Measurements from ENCODE around the gene ENTHD1. TPM values are rescaled to one million over a fixed set of nuclear protein-coding genes. Genes with fewer than 3 reads are reported as not detected.
"Not testable (repeated sequence)": the region's sequence is repeated elsewhere in the genome, so short reads cannot be mapped to it uniquely, and the experiment has no call there.

The ENTHD1 gene
- total RNA-seq, 1 donor, result not detected

- peak in 1 of 3 donors; percentile 8 for DNase-seq (ENCODE audit: low read depth in 2 of 3, low spot score in 2 of 3)
Observed at GRCh38 chr22:39851606-39852315, 41.8 kb downstream of the ENTHD1 start.

GRCh38 chr22:39847477-39847876 is 46.1 kb downstream of the ENTHD1 start:
- no peak for DNase-seq (ENCODE audit: low read depth in 2 of 3, low spot score in 2 of 3)

- DNase-seq (ENCODE audit: low read depth in 2 of 3, low spot score in 2 of 3), result not testable (repeated sequence)
Observed at GRCh38 chr22:39846539-39846938, 47.0 kb downstream of the ENTHD1 start.

GRCh38 chr22:39845529-39845928 is 48.0 kb downstream of the ENTHD1 start:
- peak in 1 of 3 donors; percentile 47 for DNase-seq (ENCODE audit: low read depth in 2 of 3, low spot score in 2 of 3)

GRCh38 chr22:39839917-39840510 is 53.5 kb downstream of the ENTHD1 start:
- DNase-seq (ENCODE audit: low read depth in 2 of 3, low spot score in 2 of 3), result peak in 2 of 3 donors; percentile 15 to 21

GRCh38 chr22:39839204-39839603 is 54.4 kb downstream of the ENTHD1 start:
- DNase-seq (ENCODE audit: low read depth in 2 of 3, low spot score in 2 of 3), result peak in 1 of 3 donors; percentile 17

GRCh38 chr22:39833610-39834009 is 60.0 kb downstream of the ENTHD1 start:
- DNase-seq (ENCODE audit: low read depth in 2 of 3, low spot score in 2 of 3), result no peak

GRCh38 chr22:39833093-39833492 is 60.5 kb downstream of the ENTHD1 start:
- DNase-seq (ENCODE audit: low read depth in 2 of 3, low spot score in 2 of 3), result no peak

- no peak for DNase-seq (ENCODE audit: low read depth in 2 of 3, low spot score in 2 of 3)
Observed at GRCh38 chr22:39832627-39833074, 60.9 kb downstream of the ENTHD1 start.

GRCh38 chr22:39825661-39826102 is 67.9 kb downstream of the ENTHD1 start:
- no peak for DNase-seq (ENCODE audit: low read depth in 2 of 3, low spot score in 2 of 3)

- DNase-seq (ENCODE audit: low read depth in 2 of 3, low spot score in 2 of 3), result no peak
Observed at GRCh38 chr22:39821008-39821407, 72.6 kb downstream of the ENTHD1 start.

- no peak for DNase-seq (ENCODE audit: low read depth in 2 of 3, low spot score in 2 of 3)
Observed at GRCh38 chr22:39820256-39820655, 73.3 kb downstream of the ENTHD1 start.

GRCh38 chr22:39819429-39819828 is 74.1 kb downstream of the ENTHD1 start:
- DNase-seq (ENCODE audit: low read depth in 2 of 3, low spot score in 2 of 3), result no peak

GRCh38 chr22:39818094-39818493 is 75.5 kb downstream of the ENTHD1 start:
- no peak for DNase-seq (ENCODE audit: low read depth in 2 of 3, low spot score in 2 of 3)

- no peak for DNase-seq (ENCODE audit: low read depth in 2 of 3, low spot score in 2 of 3)
Observed at GRCh38 chr22:39815932-39816331, 77.6 kb downstream of the ENTHD1 start.

GRCh38 chr22:39814899-39815298 is 78.7 kb downstream of the ENTHD1 start:
- no peak for DNase-seq (ENCODE audit: low read depth in 2 of 3, low spot score in 2 of 3)

GRCh38 chr22:39809772-39810557 is 83.6 kb downstream of the ENTHD1 start:
- no peak for DNase-seq (ENCODE audit: low read depth in 2 of 3, low spot score in 2 of 3)

GRCh38 chr22:39808081-39808480 is 85.5 kb downstream of the ENTHD1 start:
- DNase-seq (ENCODE audit: low read depth in 2 of 3, low spot score in 2 of 3), result no peak

- no peak for DNase-seq (ENCODE audit: low read depth in 2 of 3, low spot score in 2 of 3)
Observed at GRCh38 chr22:39806109-39806508, 87.5 kb downstream of the ENTHD1 start.

GRCh38 chr22:39805117-39805516 is 88.4 kb downstream of the ENTHD1 start:
- DNase-seq (ENCODE audit: low read depth in 2 of 3, low spot score in 2 of 3), result no peak

- DNase-seq (ENCODE audit: low read depth in 2 of 3, low spot score in 2 of 3), result no peak
Observed at GRCh38 chr22:39802682-39803081, 90.9 kb downstream of the ENTHD1 start.

Measured in hematopoietic multipotent progenitor cell (in vitro differentiated cells).